ENCODE data around the gene PARP12.

Gene PARP12

DNA sequence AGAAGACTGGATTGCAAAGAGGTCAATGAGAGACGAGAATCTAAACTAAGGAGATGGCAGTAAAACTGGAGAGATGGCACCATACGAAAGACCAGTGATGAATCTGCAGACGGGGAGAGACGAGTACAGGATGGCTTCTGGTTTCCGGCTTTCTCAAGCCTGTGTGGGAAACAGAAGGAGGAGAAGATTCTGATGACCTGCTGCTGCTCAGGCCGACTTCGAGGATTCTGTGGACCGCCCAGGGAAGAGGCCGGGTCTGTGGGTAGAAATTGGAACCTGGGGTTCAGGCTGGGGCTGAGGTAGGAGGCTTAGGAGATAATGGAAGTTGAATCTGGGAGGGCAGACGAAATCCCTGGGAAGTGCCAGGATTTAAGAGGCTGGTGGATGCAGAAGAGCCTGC is 48.6 kb downstream of the PARP12 start:
- DNase-seq (ENCODE audit: low read depth), result no peak

DNA sequence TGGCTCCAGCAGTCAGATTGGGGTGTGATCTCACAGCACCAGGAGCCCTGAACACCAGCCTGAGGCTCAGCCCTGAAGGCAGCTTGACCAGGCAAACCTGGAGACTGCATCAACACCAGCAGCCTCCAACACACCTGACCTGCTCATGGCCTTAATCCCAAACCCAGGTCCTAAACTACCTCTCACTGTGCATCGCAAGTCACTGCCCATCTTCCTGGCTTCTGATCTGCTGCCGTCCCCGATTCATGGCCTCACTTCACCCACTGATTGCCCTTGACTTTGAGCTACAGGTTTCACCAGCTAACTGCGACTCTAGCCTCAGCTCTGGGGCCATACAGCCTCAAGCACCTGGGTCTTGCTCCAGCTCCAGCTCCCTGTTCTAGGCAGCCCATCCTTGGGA is 49.1 kb downstream of the PARP12 start:
- DNase-seq (ENCODE audit: low read depth), result no peak

DNA sequence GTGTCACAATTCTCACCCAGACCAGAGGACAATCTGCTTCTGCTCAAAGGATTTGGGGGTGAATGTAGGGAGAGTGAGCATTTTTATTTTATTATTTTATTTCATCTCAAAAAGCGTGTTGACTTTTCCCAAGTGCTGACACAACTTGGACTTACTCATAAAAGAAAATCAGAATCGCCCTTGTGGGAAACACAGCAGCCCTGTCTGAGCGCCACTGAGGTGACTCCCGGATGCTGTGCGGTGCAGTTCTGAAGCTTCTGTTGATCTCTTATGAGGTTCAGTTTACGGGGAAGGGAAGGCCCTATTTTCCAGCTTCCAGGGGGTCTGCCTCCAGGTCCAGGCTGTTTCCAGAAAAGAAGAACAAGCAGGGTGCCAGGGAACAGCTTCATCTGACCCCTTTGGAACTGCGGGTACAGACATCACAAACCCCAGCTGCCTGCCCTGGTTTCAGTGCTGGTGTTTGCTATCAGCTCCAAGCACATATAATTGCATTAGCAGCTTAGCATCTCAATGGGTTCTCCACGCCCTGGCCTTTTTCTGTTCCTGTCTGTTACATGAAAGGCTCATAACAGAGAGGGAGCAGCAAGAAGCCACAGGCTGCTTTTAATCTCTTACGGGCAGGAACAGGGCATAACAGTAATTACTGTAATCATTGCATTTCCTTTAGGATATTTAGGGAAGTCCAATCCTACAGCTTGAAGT is 52.4 kb downstream of the PARP12 start:
- DNase-seq (ENCODE audit: low read depth), result no peak

DNA sequence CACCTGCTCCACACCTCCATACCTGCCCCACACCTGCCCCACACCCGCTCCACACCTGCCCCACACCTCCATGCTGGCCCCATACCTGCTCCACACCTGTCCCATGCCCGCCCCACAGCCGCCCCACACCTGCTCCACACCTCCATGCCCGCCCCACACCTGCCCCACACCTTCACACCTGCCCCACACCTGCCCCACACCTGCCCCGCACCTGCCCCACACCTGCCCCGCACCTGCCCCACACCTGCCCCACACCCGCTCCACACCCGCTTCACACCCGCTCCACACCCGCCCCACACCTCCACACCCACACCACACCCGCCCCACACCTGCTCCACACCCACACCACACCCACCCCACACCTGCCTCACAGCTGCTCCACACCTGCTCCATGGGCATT is 53.0 kb downstream of the PARP12 start:
- DNase-seq (ENCODE audit: low read depth), result no peak

DNA sequence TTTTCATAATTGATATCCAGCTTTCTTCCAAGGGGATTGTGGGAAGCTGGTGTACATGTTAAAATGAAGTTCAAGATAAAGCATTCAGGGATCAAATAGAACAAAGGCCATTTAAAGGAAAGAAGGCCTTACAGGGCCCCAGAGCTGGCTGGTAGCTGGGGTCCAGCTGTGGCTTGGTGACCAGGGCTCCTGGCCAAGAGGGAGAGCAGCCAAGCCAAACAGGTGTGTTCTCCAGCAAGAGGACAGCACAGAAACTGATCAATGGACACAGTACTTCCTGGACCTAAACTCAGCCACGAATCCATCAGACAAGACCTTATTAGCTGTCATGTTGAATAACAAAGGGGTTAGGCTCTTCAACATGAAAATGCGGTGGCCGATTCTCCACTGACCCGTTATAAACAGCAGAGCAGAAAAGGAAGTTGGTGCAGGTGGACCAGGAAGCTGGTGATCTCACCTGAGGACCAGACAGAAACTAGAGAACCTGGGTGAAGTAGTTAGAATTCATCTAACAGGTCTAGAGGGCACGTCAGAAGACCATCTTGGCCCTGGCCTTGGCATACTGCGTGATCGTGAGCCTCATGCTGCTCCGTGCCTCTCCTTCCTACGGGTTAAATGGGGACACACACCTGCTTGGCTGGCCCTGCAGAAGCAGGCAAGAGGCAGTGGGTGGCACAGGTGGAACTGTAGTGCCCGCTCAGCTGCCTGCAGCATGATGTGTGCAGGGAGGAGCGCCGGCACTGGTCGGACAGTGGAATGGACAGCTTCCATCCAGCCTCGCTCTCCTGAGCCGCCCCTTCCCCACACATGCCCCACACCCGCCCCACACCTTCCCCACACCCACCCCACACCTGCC is 53.8 kb downstream of the PARP12 start:
- DNase-seq (ENCODE audit: low read depth), result no peak

DNA sequence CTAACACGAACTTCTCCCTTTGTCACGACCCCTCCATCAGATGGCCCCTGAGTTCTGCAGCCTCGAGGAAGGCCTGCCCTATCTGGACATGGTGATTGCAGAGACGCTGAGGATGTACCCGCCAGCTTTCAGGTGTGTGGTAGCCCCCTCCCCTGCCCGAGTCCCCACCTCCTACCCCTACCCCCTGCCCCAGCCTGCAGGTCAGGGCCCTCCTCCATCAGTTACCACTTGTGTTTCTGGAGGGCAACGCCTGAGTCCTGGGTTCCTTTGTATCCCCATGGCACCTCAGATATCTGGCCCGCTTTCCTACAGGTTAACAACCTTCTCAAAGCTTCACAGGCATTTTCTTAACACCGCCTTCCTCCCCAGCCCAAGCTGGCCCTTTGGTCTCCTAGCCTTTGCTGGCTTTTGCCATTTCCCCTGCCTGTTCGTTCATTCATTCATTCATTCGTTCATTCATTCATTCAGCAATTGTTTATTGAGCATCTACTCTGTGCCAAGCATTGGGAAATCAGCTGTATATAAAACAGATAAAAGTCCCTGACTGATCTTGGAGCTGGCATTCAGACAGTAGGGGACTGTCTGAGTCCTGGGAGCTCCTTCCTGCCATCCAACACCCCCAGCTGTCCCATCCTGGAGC is 55.6 kb downstream of the PARP12 start:
- DNase-seq (ENCODE audit: low read depth), result no peak

DNA sequence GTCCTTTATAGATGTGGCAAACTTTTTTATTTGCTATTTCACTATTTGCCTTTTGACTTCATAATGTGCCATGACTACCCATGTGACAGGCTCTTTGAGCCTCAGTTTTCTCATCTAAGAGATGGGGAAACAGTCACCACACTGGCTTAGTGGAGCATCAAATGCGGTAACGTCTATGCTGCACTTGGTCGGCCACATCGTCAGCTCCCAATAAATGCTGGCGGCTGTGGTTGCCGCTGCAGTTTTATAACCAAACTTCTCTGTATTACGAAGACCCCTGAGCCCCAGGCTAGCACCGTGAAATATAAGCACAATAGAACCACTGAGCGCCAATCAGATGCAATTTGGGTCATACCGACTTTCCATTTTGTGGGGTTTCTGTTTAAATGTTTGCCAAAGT is 56.2 kb downstream of the PARP12 start:
- DNase-seq (ENCODE audit: low read depth), result no peak

DNA sequence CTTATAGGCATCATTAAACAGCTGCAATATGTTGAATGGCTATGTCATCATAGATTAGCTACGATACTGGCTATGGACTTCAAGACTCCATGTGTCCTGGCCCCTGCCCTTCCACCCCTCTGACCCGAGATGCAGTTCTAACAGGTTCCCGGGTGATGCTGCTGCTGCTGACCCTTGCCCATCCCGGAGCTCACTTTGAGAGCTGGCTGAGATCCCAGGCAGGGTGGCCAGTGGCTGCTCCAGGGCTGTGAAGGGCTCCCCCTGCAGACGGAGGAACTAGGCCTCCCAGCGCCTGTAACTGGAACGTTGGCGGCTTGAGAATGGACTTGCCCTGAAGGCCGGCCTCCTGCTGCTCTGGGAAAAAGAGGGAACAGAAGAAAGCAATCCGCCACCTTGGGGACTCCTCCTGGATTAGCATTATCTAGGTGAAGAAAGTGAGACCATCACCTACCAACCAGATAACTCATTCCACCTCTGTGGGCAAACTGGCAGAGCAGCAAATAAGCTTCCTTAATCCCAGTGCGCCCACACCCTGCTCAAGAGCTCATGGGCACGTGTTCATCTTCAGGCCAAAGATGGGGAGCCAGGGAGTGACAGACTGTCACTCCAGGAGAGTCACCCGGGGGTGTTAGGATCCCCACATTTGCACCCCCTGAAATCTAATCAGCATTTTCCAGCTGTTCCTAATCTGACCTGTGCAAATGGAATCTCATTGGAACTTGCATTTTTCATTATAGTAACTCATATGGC is 56.8 kb downstream of the PARP12 start:
- no peak for DNase-seq (ENCODE audit: low read depth)

DNA sequence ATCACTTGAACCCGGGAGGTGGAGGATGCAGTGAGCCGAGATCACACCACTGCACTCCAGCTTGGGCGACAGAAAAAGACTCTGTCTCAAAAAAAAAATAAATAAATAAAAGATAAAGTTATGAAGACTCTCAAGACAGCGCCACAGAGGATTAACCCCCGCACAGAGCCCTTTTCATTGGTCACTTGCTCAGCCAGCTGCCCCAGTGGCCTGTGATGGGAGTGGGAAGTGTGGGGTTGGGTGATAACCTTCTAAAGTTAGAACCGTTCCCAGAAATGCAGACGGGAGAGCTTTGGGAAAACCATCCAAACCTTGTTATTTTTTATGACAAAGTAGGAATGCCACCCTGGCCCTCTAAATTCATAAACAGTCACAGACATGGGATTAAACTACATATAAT is 57.4 kb downstream of the PARP12 start:
- DNase-seq (ENCODE audit: low read depth), result no peak

DNA sequence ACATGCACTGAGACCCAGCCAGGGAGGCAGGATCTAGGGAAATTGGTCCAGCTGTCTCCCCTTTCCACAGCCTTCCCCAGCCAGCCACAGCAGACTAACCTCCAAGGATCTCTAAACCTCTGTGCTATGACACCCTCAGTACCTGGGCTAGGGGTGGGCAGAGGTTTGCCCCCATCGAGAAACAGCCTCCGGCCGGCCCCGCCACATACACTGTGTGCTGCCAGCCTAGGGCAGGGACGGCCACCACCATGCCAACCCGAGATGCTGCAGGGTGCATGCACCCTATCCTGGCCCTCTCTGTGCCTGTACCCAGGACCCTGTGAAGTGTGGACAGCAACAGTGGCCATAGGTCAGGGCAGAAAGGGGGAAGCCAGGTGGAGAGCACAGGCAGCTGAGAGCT is 58.1 kb downstream of the PARP12 start:
- no peak for DNase-seq (ENCODE audit: low read depth)

DNA sequence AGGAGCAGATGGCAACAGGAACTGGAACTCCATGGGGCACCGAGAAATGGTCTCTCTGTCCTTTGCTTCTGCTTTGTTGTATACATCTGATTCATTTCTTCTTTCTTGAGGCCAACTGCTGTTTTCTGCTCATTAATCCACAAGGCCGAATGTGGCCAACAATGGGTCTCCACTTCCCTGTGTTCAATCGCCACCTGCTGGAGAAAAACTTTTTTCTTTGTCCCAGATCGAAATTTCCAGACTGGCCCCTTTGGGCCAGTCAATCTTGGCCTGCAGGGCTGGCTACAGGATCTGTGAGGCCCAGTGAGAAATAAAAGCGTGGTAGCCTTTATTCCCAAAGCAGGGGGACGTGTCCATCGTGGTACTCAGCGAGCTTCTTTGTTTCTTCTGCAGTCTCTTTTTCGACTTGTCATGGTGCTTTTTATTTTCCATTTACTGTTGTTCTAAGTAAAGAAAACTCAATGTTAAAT is 58.8 kb downstream of the PARP12 start:
- no peak for DNase-seq (ENCODE audit: low read depth)

DNA sequence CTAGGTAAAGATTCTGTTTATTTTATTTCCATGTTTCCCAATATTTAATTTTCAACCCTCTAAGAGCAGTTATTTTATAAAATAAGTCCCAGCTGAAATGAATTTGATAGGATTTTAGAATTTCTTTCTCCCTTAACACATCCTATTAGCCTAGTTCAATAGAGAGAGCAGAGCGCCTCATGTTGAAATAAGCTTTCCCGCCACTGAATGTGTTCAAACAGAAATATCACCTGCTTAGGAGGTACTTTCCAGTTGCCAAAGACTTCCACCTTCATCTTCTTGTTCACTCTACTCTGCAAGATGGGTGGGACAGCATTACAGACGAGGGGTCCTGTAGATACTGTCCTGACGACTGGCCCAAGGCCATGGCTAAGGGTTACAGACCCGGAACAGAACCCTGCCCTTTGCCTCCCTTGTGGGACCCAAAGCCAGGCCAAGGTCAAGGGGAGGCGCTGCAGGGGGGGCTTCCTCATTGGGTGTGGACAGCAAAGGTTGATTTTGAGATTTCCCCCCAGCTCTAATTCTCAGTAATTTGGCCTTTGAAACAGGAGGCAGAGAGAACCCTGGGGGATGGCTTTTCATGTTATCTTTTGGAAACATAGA is 62.0 kb downstream of the PARP12 start:
- no peak for DNase-seq (ENCODE audit: low read depth)

DNA sequence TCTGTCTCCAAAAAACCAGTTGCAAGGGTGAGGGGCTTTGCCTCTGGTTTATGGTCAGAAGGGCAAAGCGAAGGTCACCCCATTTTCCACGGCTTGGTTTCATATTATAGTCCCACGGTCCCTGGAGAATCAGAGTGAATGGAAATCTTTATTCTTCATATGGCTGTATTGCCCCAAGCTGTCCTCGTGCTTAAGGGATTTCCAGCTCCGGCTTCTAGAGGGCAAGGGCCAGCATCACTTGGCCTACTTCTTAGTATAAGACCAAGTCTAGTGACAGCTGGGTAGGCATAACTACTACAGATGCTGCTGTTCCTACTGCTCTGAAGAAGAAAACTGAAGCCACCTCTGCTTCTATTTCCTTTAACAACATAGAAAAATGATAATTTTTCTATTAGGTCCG is 63.2 kb downstream of the PARP12 start:
- DNase-seq (ENCODE audit: low read depth), result no peak

DNA sequence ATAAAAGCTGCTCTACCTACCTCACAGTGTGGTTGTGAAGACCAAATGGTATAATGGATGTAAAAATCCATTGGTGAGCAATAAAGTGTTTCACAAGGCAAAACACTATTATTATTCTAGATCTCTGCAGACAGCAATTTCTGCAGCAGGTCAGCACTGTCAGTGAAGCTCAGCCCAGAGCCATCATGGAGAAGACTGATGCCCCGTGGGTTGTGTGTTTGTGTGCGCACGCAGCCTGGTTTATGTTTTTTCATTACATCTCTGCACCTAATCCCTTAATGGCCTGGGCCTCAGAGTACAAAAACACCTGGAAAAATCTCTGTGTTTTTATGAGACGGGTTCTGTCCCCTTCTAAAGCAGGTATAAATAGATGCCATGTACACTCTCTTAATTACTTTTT is 64.2 kb downstream of the PARP12 start:
- no peak for DNase-seq (ENCODE audit: low read depth)

DNA sequence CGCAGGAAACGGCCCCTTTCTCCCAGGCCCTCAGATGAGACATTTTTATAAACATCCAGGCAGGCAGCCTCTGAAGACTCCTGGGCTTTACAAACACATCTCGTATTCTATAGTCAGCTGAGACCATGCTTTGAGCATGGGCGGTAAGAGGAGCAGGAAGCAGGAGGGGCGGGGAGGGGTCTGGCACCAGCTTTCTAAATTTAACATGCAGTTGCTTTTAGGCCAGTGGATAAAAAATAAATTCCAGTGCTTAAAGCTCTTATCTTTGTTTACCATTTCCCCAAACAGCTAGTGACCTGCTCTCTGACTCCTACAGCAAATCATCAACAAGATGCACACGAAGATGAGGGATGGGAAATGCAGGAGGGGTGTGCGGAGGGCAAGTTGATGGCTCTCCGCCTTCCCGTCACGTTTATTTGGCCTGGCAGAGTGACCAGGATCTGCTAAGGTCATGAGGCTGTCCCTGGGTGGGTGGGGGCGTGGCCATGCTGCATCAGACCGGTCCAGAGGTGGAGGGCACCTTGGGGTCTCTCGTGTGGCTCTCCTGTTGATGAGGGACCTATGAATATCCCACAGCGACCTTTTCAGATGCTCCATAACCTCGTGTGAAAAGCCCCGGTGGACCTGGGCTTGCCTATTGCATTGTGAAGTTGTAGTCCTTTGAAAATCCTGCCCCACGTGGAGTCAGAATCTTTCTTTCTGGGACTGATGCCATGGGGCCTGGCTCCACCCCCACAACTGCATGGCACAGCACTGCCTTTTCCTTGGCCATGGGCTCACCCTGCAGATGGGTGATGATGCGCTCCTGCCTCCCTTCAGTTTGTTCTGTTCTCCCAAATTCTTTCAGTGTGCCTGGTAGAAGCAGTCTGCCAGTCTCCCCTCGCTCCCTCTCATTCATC is 67.5 kb downstream of the PARP12 start:
- no peak for DNase-seq (ENCODE audit: low read depth)

DNA sequence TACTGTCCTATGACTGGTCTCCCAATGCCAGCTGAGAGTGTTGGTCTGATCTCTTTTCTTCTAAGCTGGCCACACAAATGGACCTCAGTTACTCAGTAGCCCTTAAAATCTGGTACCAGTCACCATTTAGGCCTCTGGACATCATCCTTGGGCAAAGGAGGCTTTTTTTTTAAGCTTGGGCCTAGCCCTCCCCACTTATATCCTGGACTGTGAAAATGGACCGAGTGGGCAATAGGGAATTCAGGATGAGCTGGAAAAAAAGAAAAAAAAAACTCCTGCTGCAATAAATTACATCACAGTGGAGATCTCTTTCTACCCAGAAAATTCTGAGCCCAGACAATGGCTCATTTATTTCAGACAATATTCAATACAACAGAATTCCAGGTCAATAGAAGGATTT is 68.4 kb downstream of the PARP12 start:
- DNase-seq (ENCODE audit: low read depth), result no peak

DNA sequence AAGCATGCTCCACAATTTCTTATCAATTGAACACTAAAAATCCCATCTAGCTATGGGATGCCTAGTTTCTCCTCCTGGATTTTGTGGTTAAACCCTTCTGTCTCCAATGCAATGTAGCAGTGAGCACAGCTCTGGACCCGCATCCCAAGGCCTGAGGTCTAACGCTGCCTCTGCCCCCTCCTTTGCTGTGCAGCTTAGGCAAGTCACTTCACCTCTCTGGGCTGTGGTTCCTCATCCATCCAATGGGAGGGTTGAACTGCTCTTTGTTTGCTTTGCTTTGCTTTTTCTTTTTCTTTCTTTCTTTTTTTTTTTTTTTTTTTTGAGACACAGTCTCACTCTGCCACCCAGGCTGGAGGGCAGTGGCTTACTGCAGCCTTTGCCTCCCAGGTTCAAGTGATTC is 69.2 kb downstream of the PARP12 start:
- DNase-seq (ENCODE audit: low read depth), result no peak

DNA sequence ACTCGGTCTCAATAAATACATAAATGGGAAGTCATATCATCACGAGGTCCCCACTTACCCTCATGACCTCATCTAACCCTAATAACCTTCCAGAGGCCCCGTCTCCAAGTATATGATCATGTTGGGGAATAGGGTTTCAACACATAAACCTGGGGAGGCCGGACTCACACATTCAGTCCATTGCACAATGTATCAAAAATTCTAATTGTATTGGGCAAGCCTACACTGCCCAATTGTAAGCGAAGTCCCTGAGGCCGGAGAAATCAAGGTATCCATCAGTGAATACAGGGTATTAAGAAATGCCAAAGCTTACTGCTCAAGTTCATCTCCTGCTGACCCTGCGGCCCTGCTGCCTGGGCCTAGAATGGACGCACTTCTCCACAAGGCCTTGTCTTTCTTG is 69.6 kb downstream of the PARP12 start:
- no peak for DNase-seq (ENCODE audit: low read depth)

DNA sequence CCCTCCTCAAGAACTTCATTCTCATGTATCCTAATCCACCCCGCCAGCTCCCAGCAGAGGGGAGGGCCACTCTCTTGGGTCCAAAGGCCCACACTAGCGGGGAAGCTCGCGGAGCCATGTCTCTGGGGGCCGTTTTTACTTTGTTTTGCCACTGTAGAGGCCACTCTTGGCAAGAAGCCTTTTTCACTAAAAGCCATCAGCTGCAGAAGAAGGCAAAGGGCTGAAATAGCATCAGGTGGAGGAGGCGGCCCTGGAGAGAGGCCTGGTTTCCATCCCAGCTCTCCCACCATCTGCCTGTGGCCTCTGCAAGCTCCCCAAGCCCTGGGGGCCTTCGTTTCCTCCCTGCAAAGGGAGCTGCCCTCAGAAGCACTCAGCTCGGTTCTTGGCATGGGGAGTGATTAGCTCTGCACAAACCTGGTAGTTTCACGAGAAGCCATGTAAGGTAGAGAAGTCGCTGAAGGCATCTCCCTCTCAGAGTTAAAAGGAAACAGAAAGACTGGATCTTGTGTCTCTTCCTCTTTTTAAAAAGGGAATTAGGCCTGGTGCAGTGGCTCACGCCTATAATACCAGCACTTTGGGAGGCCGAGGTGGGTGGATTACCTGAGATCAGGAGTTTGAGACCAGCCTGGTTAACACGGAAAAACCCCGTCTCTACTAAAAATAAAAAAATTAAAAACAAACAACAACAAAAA is 70.3 kb downstream of the PARP12 start:
- DNase-seq (ENCODE audit: low read depth), result no peak

DNA sequence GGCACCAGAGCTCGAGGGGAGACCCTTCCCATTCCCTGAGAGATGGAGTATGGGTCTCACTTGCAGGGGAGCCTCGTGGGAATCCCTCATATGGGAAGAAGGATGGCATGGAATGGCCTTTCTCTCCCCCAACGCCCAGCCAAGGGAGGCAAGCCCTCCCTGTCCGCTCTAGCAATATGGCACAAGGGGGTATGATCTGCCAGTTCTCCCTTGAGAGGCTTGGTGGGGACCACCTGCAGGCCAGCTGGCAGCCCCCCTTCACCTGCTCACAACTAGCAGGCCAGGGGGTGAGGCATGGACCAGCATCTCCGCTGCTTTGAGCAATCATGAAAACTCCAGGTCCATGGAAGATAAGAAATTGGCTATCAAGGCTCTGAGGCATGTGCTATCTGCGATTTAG is 70.8 kb downstream of the PARP12 start:
- no peak for DNase-seq (ENCODE audit: low read depth)

Data from T-helper 22 cell (primary cell).